HS-5 (cell line): ENCODE data around the gene TMPRSS11D.

ENCODE experiments used
- DNase-seq: peaks from one replicate; pipeline ENCODE4 v3.0.0-alpha.2; 2012; ENCODE audit warnings: low read depth

TMPRSS11D gene

GRCh38 chr4:67883902-67884301 is at the start of gene TMPRSS11D:
Gene TMPRSS11D, minus strand, starts transcription at chr4:67884002. Its CDS starts 69 bp downstream, at chr4:67883933.
- DNase-seq: no peak

- no peak for DNase-seq
Observed at GRCh38 chr4:67933038-67933437, 49.2 kb upstream of the TMPRSS11D start.

- DNase-seq: no peak
Observed at GRCh38 chr4:67931256-67931655, 47.5 kb upstream of the TMPRSS11D start.

- peak; percentile 79 for DNase-seq
Observed at GRCh38 chr4:67929426-67929825, 45.6 kb upstream of the TMPRSS11D start.

GRCh38 chr4:67928546-67928945 is 44.7 kb upstream of the TMPRSS11D start:
- DNase-seq: peak; percentile 31

- DNase-seq: no peak
Observed at GRCh38 chr4:67927251-67927650, 43.4 kb upstream of the TMPRSS11D start.

GRCh38 chr4:67926485-67926884 is 42.7 kb upstream of the TMPRSS11D start:
- no peak for DNase-seq

- peak; percentile 32 for DNase-seq
Observed at GRCh38 chr4:67922697-67923096, 38.9 kb upstream of the TMPRSS11D start.

- DNase-seq: no peak
Observed at GRCh38 chr4:67918428-67918827, 34.6 kb upstream of the TMPRSS11D start.

- no peak for DNase-seq
Observed at GRCh38 chr4:67915400-67915966, 31.7 kb upstream of the TMPRSS11D start.

- DNase-seq: no peak
Observed at GRCh38 chr4:67912080-67912479, 28.3 kb upstream of the TMPRSS11D start.

- DNase-seq: no peak
Observed at GRCh38 chr4:67911638-67912037, 27.8 kb upstream of the TMPRSS11D start.

- no peak for DNase-seq
Observed at GRCh38 chr4:67911141-67911540, 27.3 kb upstream of the TMPRSS11D start.

GRCh38 chr4:67910585-67910905 is 26.7 kb upstream of the TMPRSS11D start:
- DNase-seq: no peak

- no peak for DNase-seq
Observed at GRCh38 chr4:67909905-67910584, 26.2 kb upstream of the TMPRSS11D start.

GRCh38 chr4:67907650-67908049 is 23.8 kb upstream of the TMPRSS11D start:
- no peak for DNase-seq

GRCh38 chr4:67899096-67899495 is 15.3 kb upstream of the TMPRSS11D start:
- DNase-seq: no peak

GRCh38 chr4:67897686-67898085 is 13.9 kb upstream of the TMPRSS11D start:
- DNase-seq: no peak

- DNase-seq: no peak
Observed at GRCh38 chr4:67896421-67897065, 12.7 kb upstream of the TMPRSS11D start.

GRCh38 chr4:67894659-67895058 is 10.9 kb upstream of the TMPRSS11D start:
- no peak for DNase-seq

- no peak for DNase-seq
Observed at GRCh38 chr4:67892905-67893304, 9.1 kb upstream of the TMPRSS11D start.

GRCh38 chr4:67892253-67892652 is 8.5 kb upstream of the TMPRSS11D start:
- DNase-seq: no peak

- no peak for DNase-seq
Observed at GRCh38 chr4:67891645-67892044, 7.8 kb upstream of the TMPRSS11D start.

- peak; percentile 35 for DNase-seq
Observed at GRCh38 chr4:67886281-67886680, 2.5 kb upstream of the TMPRSS11D start.
